Suprapubic skin (tissue), 4 donors: ENCODE results near the gene DIPK1A.

Source experiments
- CTCF ChIP-seq, 2 donors: fragments of 200-600 bp in 1 of 2; fragments of 450-650 bp in 1 of 2; sonication (generic) in 1 of 2; IDR thresholded peaks; one replicate each; pipeline ENCODE4 v1.5.1; 2016 to 2019; ENCODE audit warnings: antibody characterized with exemption in 2 of 2, mild to moderate bottlenecking in 1 of 2, moderate library complexity in 1 of 2
- EP300 ChIP-seq: sonication (generic); formaldehyde crosslinking; IDR thresholded peaks from one replicate; pipeline ENCODE4 v1.6.1; 2017; ENCODE audit warnings: antibody characterized with exemption
- POLR2A ChIP-seq, 2 donors: fragments of 450-650 bp; IDR thresholded peaks; one replicate each; pipeline ENCODE4 v1.6.1; 2017; ENCODE audit warnings: antibody characterized with exemption in 2 of 2, mild to moderate bottlenecking in 2 of 2, moderate library complexity in 2 of 2
- POLR2AphosphoS5 ChIP-seq, 3 donors: sonication (generic); formaldehyde crosslinking; IDR thresholded peaks; one replicate each; pipeline ENCODE4 v1.6.1; 2017; ENCODE audit warnings: antibody characterized with exemption in 3 of 3

GRCh38 chr1:93003981-93004380, 42.7 kb upstream of the DIPK1A start:
- TF ChIP-seq POLR2A (IDR thresholded peaks at IDR 0.05) (no peak), CTCF (IDR thresholded peaks at IDR 0.05) (no peak), POLR2AphosphoS5 (IDR thresholded peaks at IDR 0.05) (no peak), EP300 (no peak)
